ENCODE results near the gene MVD. TPM values are rescaled to one million over a fixed set of nuclear protein-coding genes. Genes with fewer than 3 reads are reported as not detected.

Gene MVD
- total and polyA plus RNA-seq, 10 of the 15 experiments (the other 5 are each of a cell fraction or from before 2014, with no cell fraction given) = 5.0 to 147 (median 65.0) TPM

DNA sequence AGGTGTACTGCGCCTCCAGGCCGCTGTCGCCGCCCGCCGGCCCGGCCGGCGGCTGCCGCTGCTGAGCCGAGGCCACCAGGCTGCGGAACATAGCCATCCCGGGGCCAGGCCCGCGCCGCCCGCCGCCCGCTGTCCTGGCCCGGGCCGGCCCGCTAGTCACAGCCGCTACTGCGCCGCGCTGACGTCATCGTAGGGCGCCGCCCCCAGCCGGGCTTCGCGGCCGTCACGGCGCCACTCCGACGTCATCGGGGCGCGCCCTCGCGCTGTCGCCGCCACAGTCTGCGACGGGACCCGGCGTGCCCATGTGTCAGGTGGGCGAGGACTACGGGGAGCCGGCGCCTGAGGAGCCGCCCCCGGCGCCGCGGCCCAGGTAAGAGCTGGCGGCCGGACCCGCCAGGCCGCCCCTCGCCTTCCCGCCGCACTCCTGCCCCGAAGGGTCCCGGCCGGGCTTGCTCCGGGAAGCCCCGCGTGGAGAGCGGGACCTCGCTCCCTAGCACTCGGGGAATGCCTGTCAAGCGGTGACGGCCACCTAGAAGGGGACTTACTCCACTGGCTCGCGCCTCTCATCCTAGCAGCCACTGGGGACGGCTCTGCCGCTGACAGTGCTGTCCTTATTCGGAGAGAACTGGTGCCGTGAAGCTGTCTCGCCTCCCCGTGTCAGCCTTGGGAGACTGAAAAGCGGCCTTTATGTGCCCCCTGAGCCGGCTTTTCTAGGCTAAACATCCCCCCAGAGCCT, 43.5 kb upstream of the MVD start, which contains the start of the genes CTU2 and RNF166 (continued):
- TF ChIP-seq ELK1 (IDR thresholded peaks at IDR 0.05; ENCODE audit: low read depth, low read length) (peak; percentile 54; the same call in 1 of the 2 replicates), CREB1 (IDR thresholded peaks at IDR 0.05; ENCODE audit: low read depth) (peak; percentile 99), RELA (IDR thresholded peaks at IDR 0.05; ENCODE audit: borderline replicate concordance, partially characterized antibody) (peak; percentile 89), ZSCAN29 (IDR thresholded peaks at IDR 0.05) (no peak), HDAC2 (IDR thresholded peaks at IDR 0.05) (peak; percentile 66; the same call in 1 of the 2 replicates), USF2 (IDR thresholded peaks at IDR 0.05; ENCODE audit: borderline replicate concordance, low read depth, low read length) (peak; percentile 12), ZBTB4 (CRISPR knock-in tag; IDR thresholded peaks at IDR 0.05) (no peak), YBX1 (IDR thresholded peaks at IDR 0.05) (no peak), SIN3A (IDR thresholded peaks at IDR 0.05; ENCODE audit: low read depth, low read length) (peak; percentile 99), TAF1 (IDR thresholded peaks at IDR 0.05; ENCODE audit: borderline replicate concordance, low read depth, low read length) (peak; percentile 36; the same call in 1 of the 2 replicates), E2F8 (IDR thresholded peaks at IDR 0.05; ENCODE audit: low read depth, partially characterized antibody) (no peak), GATAD2B (conservative IDR thresholded peaks at IDR 0.05; ENCODE audit: low read depth) (peak; percentile 83; the same call in 1 of the 2 replicates), IKZF1 (conservative IDR thresholded peaks at IDR 0.05) (peak; percentile 92), GABPA (IDR thresholded peaks at IDR 0.05; ENCODE audit: low read depth) (no peak), KLF5 (IDR thresholded peaks at IDR 0.05; ENCODE audit: partially characterized antibody) (peak; percentile 85), PML (IDR thresholded peaks at IDR 0.05; ENCODE audit: low read length) (no peak), WRNIP1 (IDR thresholded peaks at IDR 0.05; ENCODE audit: borderline replicate concordance, low read depth, low read length) (no peak), HDGF (IDR thresholded peaks at IDR 0.05) (no peak), NFXL1 (IDR thresholded peaks at IDR 0.05; ENCODE audit: borderline replicate concordance) (no peak), MTA3 (IDR thresholded peaks at IDR 0.05; ENCODE audit: borderline replicate concordance, low read length) (no peak), DPF2 (IDR thresholded peaks at IDR 0.05) (peak; percentile 85), ATF7 (IDR thresholded peaks at IDR 0.05; ENCODE audit: low read depth) (no peak)
- TF ChIP-seq, protein P1, sequence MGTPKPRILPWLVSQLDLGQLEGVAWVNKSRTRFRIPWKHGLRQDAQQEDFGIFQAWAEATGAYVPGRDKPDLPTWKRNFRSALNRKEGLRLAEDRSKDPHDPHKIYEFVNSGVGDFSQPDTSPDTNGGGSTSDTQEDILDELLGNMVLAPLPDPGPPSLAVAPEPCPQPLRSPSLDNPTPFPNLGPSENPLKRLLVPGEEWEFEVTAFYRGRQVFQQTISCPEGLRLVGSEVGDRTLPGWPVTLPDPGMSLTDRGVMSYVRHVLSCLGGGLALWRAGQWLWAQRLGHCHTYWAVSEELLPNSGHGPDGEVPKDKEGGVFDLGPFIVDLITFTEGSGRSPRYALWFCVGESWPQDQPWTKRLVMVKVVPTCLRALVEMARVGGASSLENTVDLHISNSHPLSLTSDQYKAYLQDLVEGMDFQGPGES (IDR thresholded peaks at IDR 0.05) = peak; percentile 5; the same call in 1 of the 2 replicates

Measured in GM12878 (cell line).